PC-9 (cell line): ENCODE results near the gene ARID2.

ENCODE experiments used
- CTCF ChIP-seq: fragments of 200-600 bp; sonication (generic); conservative IDR thresholded peaks from 2 replicates; pipeline ENCODE4 v1.6.1; 2017; ENCODE audit warnings: mixed run types, antibody characterized with exemption, mild to moderate bottlenecking, moderate library complexity
- EZH2 ChIP-seq: fragments of 200-600 bp; sonication (generic); IDR thresholded peaks from 2 replicates; pipeline ENCODE4 v1.8.0; 2017; ENCODE audit warnings: antibody characterized with exemption, low read depth

GRCh38 chr12:45944771-45945170 lies 215.3 kb downstream of the ARID2 start:
- TF ChIP-seq EZH2 (no peak), CTCF (no peak)
